Measurements from ENCODE around the gene INVS. TPM values are rescaled to one million over a fixed set of nuclear protein-coding genes. Genes with fewer than 3 reads are reported as not detected.
"Not testable (repeated sequence)": the region's sequence is repeated elsewhere in the genome, so short reads cannot be mapped to it uniquely, and the experiment has no call there.

INVS gene
- total and polyA plus RNA-seq, 12 donors: 1.6 to 8.0 (median 5.5) TPM

- ATAC-seq (no peak), DNase-seq (no peak)
- no peaks in the 10 kb centered on the region for H3K27me3 ChIP-seq
- intact Hi-C loops (cut with DNase I): no loop called here
- no peak overlapping the region for H3K4me3 ChIP-seq
- no peak for TF ChIP-seq CTCF (IDR thresholded peaks at IDR 0.05)
- peaks cover 0 to 55% (median 4%) of the 10 kb centered on the region in 9 donors for H3K36me3 ChIP-seq
- H3K4me1 ChIP-seq: peaks cover 0 to 11% (median under 1%) of the 10 kb centered on the region in 9 donors
- no peaks in the 10 kb centered on the region for H3K9me3 ChIP-seq
- H3K27ac ChIP-seq: no peak overlapping the region
These were observed 41.4 kb upstream of the INVS start for GRCh38 chr9:100057624-100058023.

- H3K9me3 ChIP-seq: no peaks in the 10 kb centered on the region
- 94% methylated on average over 4 of the region's 4 CpGs for WGBS, 2 donors
- TF ChIP-seq CTCF (IDR thresholded peaks at IDR 0.05): no peak
- H3K36me3 ChIP-seq: peaks cover 0 to 52% (median 4%) of the 10 kb centered on the region in 9 donors
- peaks cover 0 to 24% (median 10%) of the 10 kb centered on the region in 9 donors for H3K4me1 ChIP-seq
- no peak overlapping the region for H3K27ac ChIP-seq
- DNase-seq: no peak
- no peak for ATAC-seq
- H3K27me3 ChIP-seq: no peaks in the 10 kb centered on the region
- H3K4me3 ChIP-seq: no peak overlapping the region
- intact Hi-C loops (cut with DNase I): no loop called here
These were observed 40.1 kb upstream of the INVS start for GRCh38 chr9:100058699-100059579.

GRCh38 chr9:100062683-100063082 lies 36.4 kb upstream of the INVS start:
- not testable (repeated sequence) for H3K4me3 ChIP-seq, H3K27me3 ChIP-seq, H3K27ac ChIP-seq, DNase-seq, ATAC-seq, H3K9me3 ChIP-seq
- WGBS, 2 donors: 86 to 91% methylated on average over 1 of the region's 1 CpG
- Histone ChIP-seq H3K36me3 (peaks cover 0 to 24% (median 4%) of the 10 kb centered on the region in 9 donors), H3K4me1 (peaks cover 0 to 35% (median 21%) of the 10 kb centered on the region in 9 donors)
- intact Hi-C loops (cut with DNase I): loop anchor here in 2 of 10 donors (5.0 to 10.0 kb wide), 2 partner anchors 35 to 52 kb away; partner anchors contain the start of genes ERP44 (in 1 of the 2) and INVS (in 1 of the 2)

GRCh38 chr9:100063185-100063584 lies 35.9 kb upstream of the INVS start:
- ATAC-seq: peak in 1 of 8 donors; percentile 51

More at GRCh38 chr9:100063185-100063584, 35.9 kb upstream of the INVS start:
- Histone ChIP-seq H3K27me3 (no peaks in the 10 kb centered on the region), H3K4me1 (peaks cover 0 to 35% (median 21%) of the 10 kb centered on the region in 9 donors), H3K9me3 (no peaks in the 10 kb centered on the region), H3K4me3 (no peak overlapping the region), H3K27ac (peak overlapping the region in 1 of 10 donors; percentile 18), H3K36me3 (peaks cover 0 to 19% (median 4%) of the 10 kb centered on the region in 9 donors)
- WGBS, 2 donors: 5 to 12% methylated on average over 3 of the region's 3 CpGs
- intact Hi-C loops (cut with DNase I): loop anchor here in 2 of 10 donors (5.0 to 10.0 kb wide), 2 partner anchors 34 to 52 kb away; partner anchors contain the start of genes ERP44 (in 1 of the 2) and INVS (in 1 of the 2)
- TF ChIP-seq CTCF (IDR thresholded peaks at IDR 0.05): no peak
- DNase-seq: no peak

Measured in heart right ventricle (tissue), 16 donors.